Measurements from ENCODE around the gene UNC5B. TPM values are rescaled to one million over a fixed set of nuclear protein-coding genes. Genes with fewer than 3 reads are reported as not detected.
A peak's percentile ranks its signal among the peaks of the same experiment; 100 is the strongest.

The UNC5B gene
- total and polyA plus RNA-seq, 12 donors: 2.0 to 27.0 (median 8.8) TPM

DNA sequence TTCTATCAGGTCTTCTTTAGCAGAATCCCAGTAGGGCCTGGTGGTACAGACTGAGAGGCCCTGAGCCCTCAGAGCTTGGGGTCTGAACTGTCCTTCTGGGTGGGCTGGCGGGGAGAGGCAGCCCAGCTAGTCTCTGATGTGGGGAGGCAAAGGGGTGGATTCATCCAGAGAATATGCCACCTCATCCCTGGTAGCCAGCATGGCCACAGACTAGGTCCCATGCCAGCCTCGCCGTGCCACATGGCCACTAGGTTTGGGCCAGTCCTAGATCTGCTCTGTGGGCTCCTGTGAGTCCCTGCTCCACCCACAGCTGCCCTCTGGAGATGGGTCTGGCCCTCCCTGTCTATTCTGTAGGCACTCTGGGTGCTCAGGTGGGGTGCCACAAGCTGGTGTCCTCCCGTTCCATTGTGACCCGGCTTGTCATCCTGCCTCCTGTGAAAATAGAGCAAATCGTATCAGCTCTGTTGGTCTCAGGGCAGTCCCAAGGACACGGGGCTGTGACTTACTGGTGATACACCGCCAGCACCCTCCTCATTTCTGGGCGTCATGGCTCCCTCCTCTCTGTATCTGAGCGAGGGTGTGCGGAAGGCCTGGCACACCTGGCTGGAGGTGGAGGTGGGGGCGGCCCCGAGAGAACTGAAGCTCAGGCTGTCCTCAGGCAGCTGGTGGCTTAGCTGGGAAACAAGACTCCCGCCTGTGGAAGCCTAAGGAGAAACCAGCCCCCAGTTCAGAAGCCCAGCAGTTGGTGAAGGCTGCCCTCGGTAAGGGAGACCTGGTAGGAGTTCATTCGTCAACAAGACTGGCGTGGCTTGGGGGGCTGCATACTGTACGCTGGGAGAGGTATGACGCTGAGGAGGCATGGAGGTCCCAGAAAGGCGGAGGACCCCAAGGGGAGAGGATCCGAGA, 33.3 kb downstream of the UNC5B start:
- TF ChIP-seq, protein P1, sequence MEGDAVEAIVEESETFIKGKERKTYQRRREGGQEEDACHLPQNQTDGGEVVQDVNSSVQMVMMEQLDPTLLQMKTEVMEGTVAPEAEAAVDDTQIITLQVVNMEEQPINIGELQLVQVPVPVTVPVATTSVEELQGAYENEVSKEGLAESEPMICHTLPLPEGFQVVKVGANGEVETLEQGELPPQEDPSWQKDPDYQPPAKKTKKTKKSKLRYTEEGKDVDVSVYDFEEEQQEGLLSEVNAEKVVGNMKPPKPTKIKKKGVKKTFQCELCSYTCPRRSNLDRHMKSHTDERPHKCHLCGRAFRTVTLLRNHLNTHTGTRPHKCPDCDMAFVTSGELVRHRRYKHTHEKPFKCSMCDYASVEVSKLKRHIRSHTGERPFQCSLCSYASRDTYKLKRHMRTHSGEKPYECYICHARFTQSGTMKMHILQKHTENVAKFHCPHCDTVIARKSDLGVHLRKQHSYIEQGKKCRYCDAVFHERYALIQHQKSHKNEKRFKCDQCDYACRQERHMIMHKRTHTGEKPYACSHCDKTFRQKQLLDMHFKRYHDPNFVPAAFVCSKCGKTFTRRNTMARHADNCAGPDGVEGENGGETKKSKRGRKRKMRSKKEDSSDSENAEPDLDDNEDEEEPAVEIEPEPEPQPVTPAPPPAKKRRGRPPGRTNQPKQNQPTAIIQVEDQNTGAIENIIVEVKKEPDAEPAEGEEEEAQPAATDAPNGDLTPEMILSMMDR (IDR thresholded peaks at IDR 0.05): no peak
- no peak for TF ChIP-seq POLR2A (IDR thresholded peaks at IDR 0.05)
- peaks cover 0 to 70% of the 10 kb centered on the region in 2 donors for H3K4me1 ChIP-seq (replicated peaks in 1 of 2)
- intact Hi-C loops (cut with DNase I): no loop called here
- peak overlapping the region in 3 of 5 donors; percentile 13 to 80 (median 68) for H3K27ac ChIP-seq
- no peak overlapping the region for H3K4me3 ChIP-seq
- no peaks in the 10 kb centered on the region for H3K27me3 ChIP-seq
- no peaks in the 10 kb centered on the region for H3K36me3 ChIP-seq (replicated peaks in 1 of 2)
- no peaks in the 10 kb centered on the region for H3K9me3 ChIP-seq (replicated peaks in 1 of 3)
- 74 to 81% (median 76%) methylated on average over 11 to 21 of the region's 21 CpGs for WGBS, 4 donors
- peak in 2 of 7 donors; percentile 39 to 45 for DNase-seq

DNA sequence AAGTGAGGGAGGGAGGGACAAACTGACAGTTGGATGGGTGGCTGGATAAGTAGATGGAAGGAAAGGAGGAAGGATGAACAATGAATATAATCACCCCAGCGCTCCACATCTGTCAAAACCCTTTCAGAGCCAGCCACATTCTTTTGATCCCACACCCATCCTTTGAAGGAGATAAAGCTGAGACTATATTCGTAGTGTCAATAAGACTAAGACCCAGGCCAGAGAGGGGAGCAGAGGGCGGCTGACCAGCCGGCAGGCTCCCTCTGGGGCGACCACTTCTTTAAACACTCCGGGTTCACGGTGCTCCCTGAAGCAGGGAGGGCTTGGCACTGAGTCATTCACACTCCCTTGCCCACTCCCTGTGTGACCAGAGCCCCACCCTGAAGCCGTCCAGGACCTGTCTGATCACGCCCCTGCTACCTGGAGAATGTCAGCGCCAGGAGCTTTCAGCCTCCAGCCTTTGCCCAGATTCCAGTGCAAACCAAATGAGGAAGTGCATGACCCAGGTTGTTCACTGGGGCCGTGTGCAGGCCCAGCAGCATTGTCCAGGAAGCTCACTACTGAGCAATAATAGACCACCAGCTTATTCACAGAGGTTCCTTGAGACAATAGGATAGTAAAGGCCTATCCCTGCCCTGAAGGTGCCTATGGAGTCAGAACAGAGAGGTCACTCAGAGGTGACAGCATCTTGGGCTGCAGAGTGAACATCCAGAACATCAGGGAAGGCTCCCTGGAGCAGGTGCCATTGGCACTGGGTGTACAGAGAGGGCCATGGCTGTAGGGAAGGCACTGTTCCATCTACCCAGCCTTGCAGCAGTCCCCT, 34.4 kb downstream of the UNC5B start:
- WGBS, 4 donors: 74 to 82% (median 78%) methylated on average over 8 to 11 of the region's 11 CpGs
- TF ChIP-seq, protein P1 (IDR thresholded peaks at IDR 0.05): no peak
- no peak for TF ChIP-seq POLR2A (IDR thresholded peaks at IDR 0.05)
- Histone ChIP-seq H3K4me1 (replicated peaks in 1 of 2) (peaks cover 0 to 59% of the 10 kb centered on the region in 2 donors), H3K4me3 (no peak overlapping the region), H3K27ac (peak overlapping the region in 1 of 5 donors; percentile 80), H3K27me3 (no peaks in the 10 kb centered on the region), H3K36me3 (replicated peaks in 1 of 2) (no peaks in the 10 kb centered on the region), H3K9me3 (replicated peaks in 1 of 3) (no peaks in the 10 kb centered on the region)
- intact Hi-C loops (cut with DNase I): no loop called here
- no peak for DNase-seq

DNA sequence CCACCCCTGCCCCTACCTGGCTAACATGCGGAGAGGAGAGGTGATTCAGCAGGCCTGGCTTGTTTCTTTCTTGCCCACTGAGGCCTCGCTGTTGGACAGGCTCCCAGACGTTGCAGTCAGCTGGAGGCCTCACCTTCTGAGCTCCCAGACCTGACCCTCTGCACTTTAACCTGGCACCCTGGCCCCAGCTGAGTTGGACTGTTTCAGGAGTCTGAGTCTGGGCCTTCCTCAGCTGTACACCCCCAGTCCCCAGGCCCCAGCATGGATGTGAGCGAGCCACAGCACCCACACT, 35.0 kb downstream of the UNC5B start:
- intact Hi-C loops (cut with DNase I): no loop called here
- no peaks in the 10 kb centered on the region for H3K9me3 ChIP-seq (replicated peaks in 1 of 3)
- H3K4me3 ChIP-seq: no peak overlapping the region
- H3K36me3 ChIP-seq (replicated peaks in 1 of 2): no peaks in the 10 kb centered on the region
- TF ChIP-seq POLR2A (IDR thresholded peaks at IDR 0.05): no peak
- TF ChIP-seq, protein P1 (IDR thresholded peaks at IDR 0.05): no peak
- WGBS, 4 donors: 76 to 83% (median 81%) methylated on average over 4 of the region's 4 CpGs
- no peaks in the 10 kb centered on the region for H3K27me3 ChIP-seq
- H3K4me1 ChIP-seq (replicated peaks in 1 of 2): peaks cover 0 to 53% of the 10 kb centered on the region in 2 donors
- no peak overlapping the region for H3K27ac ChIP-seq
- DNase-seq: no peak

DNA sequence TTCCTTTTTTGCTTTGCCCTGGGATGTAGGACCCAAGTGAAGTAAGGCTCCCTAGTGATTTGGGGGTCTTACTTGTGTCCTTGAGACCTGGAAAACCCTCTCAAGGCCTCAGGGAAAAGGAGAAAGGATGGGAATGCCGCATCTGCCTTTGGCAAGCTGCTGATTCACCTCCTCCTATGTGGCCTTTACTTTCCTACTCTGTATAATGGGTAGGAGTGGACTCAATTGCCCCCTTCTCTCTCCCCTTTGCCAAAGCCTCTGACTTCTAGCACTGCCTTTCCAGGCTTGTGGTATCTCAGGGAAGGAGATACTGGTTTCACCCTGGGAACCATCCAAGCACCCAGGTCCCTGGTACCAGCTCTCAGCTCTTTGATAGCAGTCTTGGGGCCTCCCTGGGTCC, 35.4 kb downstream of the UNC5B start:
- TF ChIP-seq, protein P1 (IDR thresholded peaks at IDR 0.05): no peak
- no peak for TF ChIP-seq POLR2A (IDR thresholded peaks at IDR 0.05)
- H3K9me3 ChIP-seq (replicated peaks in 1 of 3): no peaks in the 10 kb centered on the region
- DNase-seq: no peak
- 94 to 100% (median 98%) methylated on average over 1 of the region's 1 CpG for WGBS, 4 donors
- H3K36me3 ChIP-seq (replicated peaks in 1 of 2): no peaks in the 10 kb centered on the region
- H3K4me1 ChIP-seq (replicated peaks in 1 of 2): peaks cover 0 to 49% of the 10 kb centered on the region in 2 donors
- intact Hi-C loops (cut with DNase I): no loop called here
- H3K4me3 ChIP-seq: no peak overlapping the region
- H3K27me3 ChIP-seq: no peaks in the 10 kb centered on the region
- no peak overlapping the region for H3K27ac ChIP-seq
